ENCODE results near the gene TTLL3.

- no peak for TF ChIP-seq SMC3 (IDR thresholded peaks at IDR 0.05; ENCODE audit: low read depth, low read length)
- no peak for TF ChIP-seq CTCF (conservative IDR thresholded peaks at IDR 0.05; ENCODE audit: low read depth, low read length)
- no peak for TF ChIP-seq CEBPB (IDR thresholded peaks at IDR 0.05; ENCODE audit: low read depth, low read length)
- TF ChIP-seq POLR2A (IDR thresholded peaks at IDR 0.05; ENCODE audit: low read depth, low read length), result peak; percentile 94
- TF ChIP-seq FOS (IDR thresholded peaks at IDR 0.05; ENCODE audit: low read depth, low read length), result no peak
- peak; percentile 86; the same call in 1 of the 2 replicates for TF ChIP-seq ELK1 (IDR thresholded peaks at IDR 0.05; ENCODE audit: borderline replicate concordance, low read depth, low read length)
- TF ChIP-seq RFX5 (IDR thresholded peaks at IDR 0.05; ENCODE audit: low read depth, low read length), result no peak
- TF ChIP-seq RAD21 (IDR thresholded peaks at IDR 0.05; ENCODE audit: low read length), result no peak
- TF ChIP-seq MAFK (IDR thresholded peaks at IDR 0.05; ENCODE audit: low read depth, low read length), result no peak
- TF ChIP-seq RCOR1 (IDR thresholded peaks at IDR 0.05; ENCODE audit: insufficient replicate concordance, low read length), result no peak
Measured at GRCh38 chr3:9792405-9793160, 17.5 kb upstream of the TTLL3 start, which contains the start of the genes ARPC4 and TADA3.
